Measurements from ENCODE around the gene CDH4.

DNA sequence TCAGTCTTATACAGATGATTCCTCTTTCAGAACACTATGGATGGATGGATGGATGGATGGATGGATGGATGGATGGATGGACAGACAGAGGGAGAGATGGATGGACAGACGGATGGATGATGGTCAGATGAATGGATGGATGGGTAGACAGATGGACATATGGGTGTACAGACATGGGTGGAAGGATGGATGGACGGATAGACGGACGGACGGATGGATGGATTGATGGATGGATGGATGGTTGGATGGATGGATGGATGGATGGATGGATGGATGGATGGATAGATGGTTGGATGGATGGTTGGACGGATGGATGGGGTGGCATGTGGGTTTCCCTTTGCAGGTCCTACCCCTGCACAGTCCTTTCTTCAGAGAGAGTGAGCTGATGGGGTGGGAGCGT lies 320.7 kb downstream of the CDH4 start:
- TF ChIP-seq RAD21 (IDR thresholded peaks at IDR 0.05; ENCODE audit: low read depth), result no peak
- TF ChIP-seq, protein P1, sequence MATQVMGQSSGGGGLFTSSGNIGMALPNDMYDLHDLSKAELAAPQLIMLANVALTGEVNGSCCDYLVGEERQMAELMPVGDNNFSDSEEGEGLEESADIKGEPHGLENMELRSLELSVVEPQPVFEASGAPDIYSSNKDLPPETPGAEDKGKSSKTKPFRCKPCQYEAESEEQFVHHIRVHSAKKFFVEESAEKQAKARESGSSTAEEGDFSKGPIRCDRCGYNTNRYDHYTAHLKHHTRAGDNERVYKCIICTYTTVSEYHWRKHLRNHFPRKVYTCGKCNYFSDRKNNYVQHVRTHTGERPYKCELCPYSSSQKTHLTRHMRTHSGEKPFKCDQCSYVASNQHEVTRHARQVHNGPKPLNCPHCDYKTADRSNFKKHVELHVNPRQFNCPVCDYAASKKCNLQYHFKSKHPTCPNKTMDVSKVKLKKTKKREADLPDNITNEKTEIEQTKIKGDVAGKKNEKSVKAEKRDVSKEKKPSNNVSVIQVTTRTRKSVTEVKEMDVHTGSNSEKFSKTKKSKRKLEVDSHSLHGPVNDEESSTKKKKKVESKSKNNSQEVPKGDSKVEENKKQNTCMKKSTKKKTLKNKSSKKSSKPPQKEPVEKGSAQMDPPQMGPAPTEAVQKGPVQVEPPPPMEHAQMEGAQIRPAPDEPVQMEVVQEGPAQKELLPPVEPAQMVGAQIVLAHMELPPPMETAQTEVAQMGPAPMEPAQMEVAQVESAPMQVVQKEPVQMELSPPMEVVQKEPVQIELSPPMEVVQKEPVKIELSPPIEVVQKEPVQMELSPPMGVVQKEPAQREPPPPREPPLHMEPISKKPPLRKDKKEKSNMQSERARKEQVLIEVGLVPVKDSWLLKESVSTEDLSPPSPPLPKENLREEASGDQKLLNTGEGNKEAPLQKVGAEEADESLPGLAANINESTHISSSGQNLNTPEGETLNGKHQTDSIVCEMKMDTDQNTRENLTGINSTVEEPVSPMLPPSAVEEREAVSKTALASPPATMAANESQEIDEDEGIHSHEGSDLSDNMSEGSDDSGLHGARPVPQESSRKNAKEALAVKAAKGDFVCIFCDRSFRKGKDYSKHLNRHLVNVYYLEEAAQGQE (IDR thresholded peaks at IDR 0.05; ENCODE audit: low read depth), result no peak
- no peak for TF ChIP-seq CREB1 (IDR thresholded peaks at IDR 0.05; ENCODE audit: low read depth)
- TF ChIP-seq CEBPB (IDR thresholded peaks at IDR 0.05), result no peak
- no peak for TF ChIP-seq NFIC (IDR thresholded peaks at IDR 0.05)
- TF ChIP-seq TAF1 (IDR thresholded peaks at IDR 0.05; ENCODE audit: low read depth), result no peak
- no peak for TF ChIP-seq EP300 (IDR thresholded peaks at IDR 0.05; ENCODE audit: borderline replicate concordance)
- TF ChIP-seq TCF12 (IDR thresholded peaks at IDR 0.05; ENCODE audit: low read depth), result no peak
- TF ChIP-seq, protein P2, sequence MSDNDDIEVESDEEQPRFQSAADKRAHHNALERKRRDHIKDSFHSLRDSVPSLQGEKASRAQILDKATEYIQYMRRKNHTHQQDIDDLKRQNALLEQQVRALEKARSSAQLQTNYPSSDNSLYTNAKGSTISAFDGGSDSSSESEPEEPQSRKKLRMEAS (IDR thresholded peaks at IDR 0.05), result no peak
- no peak for TF ChIP-seq FOXM1 (IDR thresholded peaks at IDR 0.05; ENCODE audit: borderline replicate concordance, low read depth)
- no peak for TF ChIP-seq EGR1 (IDR thresholded peaks at IDR 0.05)
- TF ChIP-seq ZBTB7A (IDR thresholded peaks at IDR 0.05; ENCODE audit: low read depth), result no peak
- no peak for TF ChIP-seq TEAD4 (IDR thresholded peaks at IDR 0.05)

Measured in Ishikawa (cell line).